B cell (primary cell): ENCODE data around the gene ASTN2. TPM values are rescaled to one million over a fixed set of nuclear protein-coding genes. Genes with fewer than 3 reads are reported as not detected.

Experiments
- ATAC-seq: fragments of 200-7000 bp; cut with Tn5 transposase; one replicate; pipeline ENCODE4 v1.10.0; 2021; ENCODE audit warnings: low read depth, mild to moderate bottlenecking, moderate number of reproducible peaks, moderate library complexity
- CTCF ChIA-PET: fragments of 350-600 bp; sonication (Branson Sonifier 250); formaldehyde crosslinking; loops from one replicate; lab custom pipeline; 2021; ENCODE audit warnings: antibody characterized with exemption, inconsistent platforms; lab: Charles Lee
- POLR2A ChIA-PET: fragments of 350-600 bp; sonication (Branson Sonifier 250); formaldehyde crosslinking; loops from one replicate; lab custom pipeline; 2021; ENCODE audit warnings: antibody characterized with exemption; lab: Charles Lee
- DNase-seq: peaks from one replicate; pipeline ENCODE4 v3.0.0; 2013
- H2AFZ ChIP-seq: 2 replicates; pipeline ENCODE4 v1.6.1; 2012; ENCODE audit warnings: mild to moderate bottlenecking, low read depth, low read length; ENCODE audit not compliant: insufficient read depth, poor library complexity, severe bottlenecking
- H3K27ac ChIP-seq, 2 donors: 1 replicate in 1 of 2; 2 replicates in 1 of 2; pipeline ENCODE4 v1.5.1; 2012 to 2013; ENCODE audit warnings: low read length in 2 of 2, mild to moderate bottlenecking in 2 of 2, moderate library complexity in 1 of 2
- H3K27me3 ChIP-seq, 4 experiments: fragments of 200-600 bp in 1 of 4; sonication (generic) in 1 of 4; replicated peaks in 1 of 4; 1 replicate in 2 of 4; 2 replicates in 2 of 4; pipeline versions ENCODE4 v1.6.1 to v1.7.0; 2013 to 2016; ENCODE audit warnings: low read length in 3 of 4, mild to moderate bottlenecking in 2 of 4, mixed read lengths in 1 of 4, moderate library complexity in 1 of 4; ENCODE audit not compliant: insufficient read depth in 4 of 4, control insufficient read depth in 3 of 4; ENCODE audit errors: control extremely low read depth in 1 of 4
- H3K36me3 ChIP-seq, 2 experiments: replicated peaks in 1 of 2; 1 replicate in 1 of 2; 2 replicates in 1 of 2; pipeline versions ENCODE4 v1.6.1 to v1.7.1; 2013; ENCODE audit warnings: low read length in 1 of 2; ENCODE audit not compliant: insufficient read depth in 2 of 2, control insufficient read depth in 1 of 2; ENCODE audit errors: control extremely low read depth in 1 of 2, extremely low read depth in 1 of 2
- H3K4me1 ChIP-seq, 2 donors: fragments of 200-600 bp in 1 of 2; sonication (generic) in 1 of 2; 1 replicate in 1 of 2; 2 replicates in 1 of 2; pipeline versions ENCODE4 v1.5.1 to v1.6.1; 2013 to 2017; ENCODE audit warnings: low read length in 2 of 2; ENCODE audit not compliant: control insufficient read depth in 2 of 2, insufficient read depth in 2 of 2
- H3K4me2 ChIP-seq: replicated peaks from 2 replicates; pipeline ENCODE3; 2012; ENCODE audit warnings: mild to moderate bottlenecking, low read depth, low read length; ENCODE audit not compliant: poor library complexity, severe bottlenecking
- H3K4me3 ChIP-seq, 5 experiments: fragments of 200-600 bp in 1 of 5; sonication (generic) in 1 of 5; 1 replicate in 3 of 5; 2 replicates in 2 of 5; pipeline versions ENCODE4 v1.5.1 to v1.7.0; 2011 to 2016; ENCODE audit warnings: low read length in 4 of 5, mild to moderate bottlenecking in 4 of 5, low read depth in 2 of 5, control low read depth in 1 of 5, moderate library complexity in 1 of 5; ENCODE audit not compliant: insufficient read depth in 1 of 5; ENCODE audit errors: control extremely low read depth in 1 of 5, extremely low read depth in 1 of 5
- H3K79me2 ChIP-seq: fragments of 200-600 bp; sonication (generic); one replicate; pipeline ENCODE4 v1.6.0; 2016; ENCODE audit warnings: low read length; ENCODE audit not compliant: control insufficient read depth, insufficient read depth
- H3K9ac ChIP-seq: fragments of 200-600 bp; sonication (generic); 2 replicates; pipeline ENCODE4 v1.6.1; 2017; ENCODE audit warnings: mild to moderate bottlenecking, low read length, moderate library complexity
- H3K9me3 ChIP-seq, 3 donors: one replicate each; pipeline versions ENCODE4 v1.6.1 to v1.7.1; 2013; ENCODE audit warnings: low read length in 2 of 3; ENCODE audit not compliant: control insufficient read depth in 2 of 3, insufficient read depth in 1 of 3; ENCODE audit errors: control extremely low read depth in 1 of 3
- H4K20me1 ChIP-seq: 2 replicates; pipeline ENCODE4 v1.6.0; 2012; ENCODE audit warnings: mild to moderate bottlenecking, low read length; ENCODE audit not compliant: insufficient read depth, control insufficient read depth, poor library complexity, severe bottlenecking
- H3K27ac Mint-ChIP-seq: one replicate; pipeline ENCODE4 v1.8.0; 2021; ENCODE audit warnings: mixed read lengths
- H3K27me3 Mint-ChIP-seq: one replicate; pipeline ENCODE4 v1.8.0; 2021; ENCODE audit warnings: mixed read lengths
- H3K4me1 Mint-ChIP-seq: one replicate; pipeline ENCODE4 v1.8.0; 2021; ENCODE audit warnings: mixed read lengths
- H3K4me3 Mint-ChIP-seq: one replicate; pipeline ENCODE4 v1.8.0; 2021; ENCODE audit warnings: mixed read lengths
- H3K9me3 Mint-ChIP-seq: one replicate; pipeline ENCODE4 v1.8.0; 2022; ENCODE audit warnings: mixed read lengths; ENCODE audit not compliant: insufficient read depth
- CTCF ChIP-seq: fragments of 200-600 bp; IDR thresholded peaks from one replicate; pipeline ENCODE4 v1.8.0; 2022; ENCODE audit warnings: antibody characterized with exemption, mild to moderate bottlenecking
- EZH2 ChIP-seq: IDR thresholded peaks from 2 replicates; pipeline ENCODE4 v1.6.1; 2012; ENCODE audit warnings: borderline replicate concordance, low read depth, mild to moderate bottlenecking, moderate library complexity, low read length; ENCODE audit not compliant: insufficient read depth, poor library complexity, severe bottlenecking
- WGBS: methylation state at CpG from one replicate; pipeline ENCODE4 v1.1.5; 2013; ENCODE audit warnings: missing lambda C conversion rate; ENCODE audit not compliant: insufficient coverage; 5-methylcytosine and 5-hydroxymethylcytosine counted together
- intact Hi-C: fragments of 100-400 bp; cut with micrococcal nuclease; formaldehyde crosslinking; loops from one replicate; pipeline ENCODE4 v1.10.0; 2022
- polyA plus RNA-seq: library from polyadenylated mRNA; depleted of rRNA; stranded (reverse); fragments of >200 nt; gene quantifications from 2 replicates; pipeline ENCODE4 v1.2.3, GENCODE V29; 2012
- total RNA-seq, 2 donors: library from RNA; stranded (reverse); fragments of 120-200 nt in 1 of 2; gene quantifications; 1 replicate in 1 of 2; 2 replicates in 1 of 2; pipeline versions ENCODE4 v1.2.3 to v1.2.4, GENCODE V29; 2013 to 2022

ASTN2 gene
- total and polyA plus RNA-seq, 2 donors (not counting 1 experiment from before 2014, with no cell fraction given): 1.2 to 3.6 TPM

GRCh38 chr9:116496167-116496566, 918.7 kb downstream of the ASTN2 start:
- Histone ChIP-seq H2AFZ (no peak overlapping the region), H3K4me3 (no peak overlapping the region), H3K79me2 (no peaks in the 10 kb centered on the region), H3K4me1 (no peaks in the 10 kb centered on the region), H3K4me2 (no peak overlapping the region), H3K27me3 (no peaks in the 10 kb centered on the region), H3K9ac (no peak overlapping the region), H3K9me3 (no peaks in the 10 kb centered on the region), H4K20me1 (no peaks in the 10 kb centered on the region), H3K27ac (no peak overlapping the region), H3K36me3 (no peaks in the 10 kb centered on the region)
- DNase-seq (no peak), ATAC-seq (no peak)
- TF ChIP-seq CTCF (no peak), EZH2 (no peak)
- ChIA-PET CTCF (interaction anchor here (2.3 kb wide), 1 partner anchor 8 kb away, joined by 8 read pairs; no protein-coding TSS in a partner anchor), POLR2A (no interaction called here)
- H3K4me1 Mint-ChIP-seq: no peaks in the 10 kb centered on the region
- H3K27me3 Mint-ChIP-seq: peaks cover 3% of the 10 kb centered on the region
- WGBS: 67% methylated on average over 1 of the region's 1 CpG
- no peak overlapping the region for H3K4me3 Mint-ChIP-seq
- intact Hi-C loops: no loop called here
- no peak overlapping the region for H3K27ac Mint-ChIP-seq
- no peaks in the 10 kb centered on the region for H3K9me3 Mint-ChIP-seq

DNA sequence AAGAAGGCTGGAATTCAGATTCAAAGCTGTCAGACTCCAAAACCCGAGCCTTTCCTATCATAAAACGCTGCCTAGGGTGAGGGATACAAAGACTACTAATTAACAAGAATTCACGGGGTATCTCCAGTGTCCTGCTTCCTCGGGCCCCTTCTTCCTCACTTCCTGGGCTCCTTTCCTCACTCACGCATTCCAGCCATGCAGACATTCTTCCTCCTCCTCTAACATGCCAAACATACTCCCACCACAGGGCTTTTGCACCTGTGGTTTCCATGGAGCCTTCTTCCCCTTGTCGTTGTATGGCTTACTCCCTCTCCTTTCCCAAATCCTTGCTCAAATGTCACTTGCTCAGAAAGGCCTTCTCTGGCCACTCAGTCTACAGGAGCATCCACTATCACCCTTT, 919.1 kb downstream of the ASTN2 start:
- Histone ChIP-seq H3K36me3 (no peaks in the 10 kb centered on the region), H3K4me2 (no peak overlapping the region), H4K20me1 (no peaks in the 10 kb centered on the region), H3K4me3 (no peak overlapping the region), H3K9me3 (no peaks in the 10 kb centered on the region), H3K4me1 (no peaks in the 10 kb centered on the region), H3K79me2 (no peaks in the 10 kb centered on the region), H3K27ac (no peak overlapping the region), H3K9ac (no peak overlapping the region), H3K27me3 (no peaks in the 10 kb centered on the region), H2AFZ (no peak overlapping the region)
- ChIA-PET POLR2A (no interaction called here), CTCF (interaction anchor here (1.5 to 2.3 kb wide), 2 partner anchors 9 to 11 kb away, joined by 4 to 8 read pairs; no protein-coding TSS in a partner anchor)
- Mint-ChIP-seq H3K27ac (no peak overlapping the region), H3K4me1 (no peaks in the 10 kb centered on the region), H3K4me3 (no peak overlapping the region), H3K27me3 (peaks cover 3% of the 10 kb centered on the region), H3K9me3 (no peaks in the 10 kb centered on the region)
- DNase-seq: no peak
- no peak for ATAC-seq
- 93% methylated on average over 4 of the region's 6 CpGs for WGBS
- TF ChIP-seq CTCF (no peak), EZH2 (no peak)
- intact Hi-C loops: no loop called here
